ENCODE data around the gene UBE2V1.

The UBE2V1 gene

DNA sequence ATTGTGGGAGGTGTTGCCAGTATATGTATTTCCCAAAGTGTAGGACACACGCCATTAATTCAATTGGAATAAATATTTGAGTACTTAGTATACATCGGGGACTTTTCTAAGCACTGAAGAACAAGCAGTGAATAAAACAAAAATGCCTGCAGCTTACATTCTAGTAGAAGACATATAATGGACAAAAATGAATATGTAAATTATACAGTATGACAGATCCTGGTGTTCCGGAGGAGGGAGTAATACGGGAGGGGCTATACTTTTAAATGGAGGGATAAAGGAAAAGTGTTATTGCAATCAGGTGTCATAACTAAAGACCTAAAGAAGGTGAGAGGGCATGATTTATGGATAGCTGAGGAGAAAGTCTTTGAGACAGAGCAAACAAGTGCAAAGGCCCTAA is 15.1 kb downstream of the UBE2V1 start:
- ATAC-seq (ENCODE audit: low read depth) (no peak), DNase-seq (ENCODE audit: low spot score) (no peak)
- TF ChIP-seq, protein P1, sequence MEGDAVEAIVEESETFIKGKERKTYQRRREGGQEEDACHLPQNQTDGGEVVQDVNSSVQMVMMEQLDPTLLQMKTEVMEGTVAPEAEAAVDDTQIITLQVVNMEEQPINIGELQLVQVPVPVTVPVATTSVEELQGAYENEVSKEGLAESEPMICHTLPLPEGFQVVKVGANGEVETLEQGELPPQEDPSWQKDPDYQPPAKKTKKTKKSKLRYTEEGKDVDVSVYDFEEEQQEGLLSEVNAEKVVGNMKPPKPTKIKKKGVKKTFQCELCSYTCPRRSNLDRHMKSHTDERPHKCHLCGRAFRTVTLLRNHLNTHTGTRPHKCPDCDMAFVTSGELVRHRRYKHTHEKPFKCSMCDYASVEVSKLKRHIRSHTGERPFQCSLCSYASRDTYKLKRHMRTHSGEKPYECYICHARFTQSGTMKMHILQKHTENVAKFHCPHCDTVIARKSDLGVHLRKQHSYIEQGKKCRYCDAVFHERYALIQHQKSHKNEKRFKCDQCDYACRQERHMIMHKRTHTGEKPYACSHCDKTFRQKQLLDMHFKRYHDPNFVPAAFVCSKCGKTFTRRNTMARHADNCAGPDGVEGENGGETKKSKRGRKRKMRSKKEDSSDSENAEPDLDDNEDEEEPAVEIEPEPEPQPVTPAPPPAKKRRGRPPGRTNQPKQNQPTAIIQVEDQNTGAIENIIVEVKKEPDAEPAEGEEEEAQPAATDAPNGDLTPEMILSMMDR (IDR thresholded peaks at IDR 0.05; ENCODE audit: poor library complexity, severe bottlenecking) = no peak
- peaks cover 14% of the 10 kb centered on the region for H3K4me1 ChIP-seq (ENCODE audit: insufficient read depth, poor library complexity, severe bottlenecking)
- no peaks in the 10 kb centered on the region for H3K27me3 ChIP-seq (ENCODE audit: insufficient read depth, poor library complexity, severe bottlenecking)
- H3K4me3 ChIP-seq (ENCODE audit: severe bottlenecking) = no peak overlapping the region
- no peak overlapping the region for H3K27ac ChIP-seq (ENCODE audit: poor library complexity, severe bottlenecking)
- no peaks in the 10 kb centered on the region for H3K9me3 ChIP-seq (ENCODE audit: severe bottlenecking)
- peaks cover 91% of the 10 kb centered on the region for H3K36me3 ChIP-seq (ENCODE audit: low read depth)

DNA sequence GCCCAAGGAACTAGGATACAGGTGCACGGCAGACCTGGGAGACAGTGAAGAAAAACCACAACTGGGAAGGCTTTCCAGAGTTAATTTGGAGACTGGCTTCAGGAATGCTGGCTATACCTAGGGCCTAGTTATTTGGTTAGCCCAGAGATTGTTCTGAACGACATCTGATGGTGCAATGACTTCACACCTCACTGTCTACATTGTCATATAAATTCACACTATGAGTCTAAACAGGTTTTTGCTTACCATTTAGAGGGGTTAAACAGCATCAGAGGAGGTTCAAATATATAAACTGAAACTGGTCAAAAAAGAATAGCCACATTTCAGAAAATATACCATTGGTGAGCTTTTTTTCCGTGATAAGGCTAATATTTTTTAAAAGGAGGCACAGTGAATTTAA is 16.7 kb downstream of the UBE2V1 start:
- Histone ChIP-seq H3K36me3 (ENCODE audit: low read depth) (peaks cover 90% of the 10 kb centered on the region), H3K4me1 (ENCODE audit: insufficient read depth, poor library complexity, severe bottlenecking) (peaks cover 21% of the 10 kb centered on the region), H3K27ac (ENCODE audit: poor library complexity, severe bottlenecking) (no peak overlapping the region), H3K27me3 (ENCODE audit: insufficient read depth, poor library complexity, severe bottlenecking) (no peaks in the 10 kb centered on the region), H3K9me3 (ENCODE audit: severe bottlenecking) (no peaks in the 10 kb centered on the region), H3K4me3 (ENCODE audit: severe bottlenecking) (no peak overlapping the region)
- TF ChIP-seq, protein P1 (IDR thresholded peaks at IDR 0.05; ENCODE audit: poor library complexity, severe bottlenecking) = no peak
- ATAC-seq (ENCODE audit: low read depth) (no peak), DNase-seq (ENCODE audit: low spot score) (no peak)

DNA sequence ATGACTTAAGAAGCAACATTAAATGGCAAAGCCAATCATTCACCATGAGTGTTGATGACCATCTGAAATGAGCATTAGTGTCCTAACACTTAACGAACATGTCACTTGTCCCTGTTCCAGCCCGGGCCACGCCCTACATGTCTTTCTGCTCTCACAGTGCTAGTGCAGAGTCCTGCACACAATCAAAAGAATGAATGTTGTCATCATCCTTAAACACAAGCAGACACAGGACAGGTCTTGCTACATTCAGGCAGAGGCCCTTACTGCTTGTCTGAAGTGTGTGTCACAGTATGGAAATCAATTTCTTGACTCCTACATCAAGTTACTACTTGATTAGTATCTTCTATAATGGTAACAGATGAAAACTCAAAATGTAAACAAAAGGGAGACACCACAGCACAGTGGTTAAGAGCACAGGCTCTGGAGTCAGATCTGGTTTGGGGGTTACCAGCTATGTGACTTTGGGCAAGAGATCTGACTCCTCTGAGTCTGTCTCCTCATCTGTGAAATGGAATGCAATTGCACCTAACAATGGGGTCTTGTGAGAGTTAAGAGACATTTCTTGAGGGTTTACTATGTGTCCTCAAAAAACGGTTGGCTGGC is 17.4 kb downstream of the UBE2V1 start:
- Histone ChIP-seq H3K4me3 (ENCODE audit: severe bottlenecking) (no peak overlapping the region), H3K9me3 (ENCODE audit: severe bottlenecking) (no peaks in the 10 kb centered on the region), H3K36me3 (ENCODE audit: low read depth) (peaks cover 89% of the 10 kb centered on the region), H3K27me3 (ENCODE audit: insufficient read depth, poor library complexity, severe bottlenecking) (no peaks in the 10 kb centered on the region), H3K27ac (ENCODE audit: poor library complexity, severe bottlenecking) (no peak overlapping the region), H3K4me1 (ENCODE audit: insufficient read depth, poor library complexity, severe bottlenecking) (peaks cover 21% of the 10 kb centered on the region)
- TF ChIP-seq, protein P1 (IDR thresholded peaks at IDR 0.05; ENCODE audit: poor library complexity, severe bottlenecking) = no peak
- no peak for ATAC-seq (ENCODE audit: low read depth)
- DNase-seq (ENCODE audit: low spot score) = peak; percentile 56

DNA sequence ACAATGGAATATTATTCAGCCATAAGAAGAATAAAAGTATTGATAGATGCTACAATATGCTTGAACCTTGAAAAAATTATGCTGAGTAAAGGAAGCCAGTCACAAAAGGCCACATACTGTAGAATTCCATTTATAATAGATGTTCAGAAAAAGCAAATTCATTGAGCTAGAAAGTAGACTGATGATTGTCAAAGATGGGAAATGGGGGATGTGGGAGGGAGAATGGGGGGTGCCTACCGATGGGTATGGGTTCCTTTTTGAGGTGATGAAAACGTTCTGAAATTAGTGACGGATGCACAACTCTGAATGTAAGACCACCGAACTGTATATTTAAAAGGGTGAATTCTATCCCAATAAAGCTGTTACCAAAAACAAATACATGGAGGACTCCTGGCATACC is 18.4 kb downstream of the UBE2V1 start:
- ATAC-seq (ENCODE audit: low read depth) (no peak), DNase-seq (ENCODE audit: low spot score) (no peak)
- no peak overlapping the region for H3K4me3 ChIP-seq (ENCODE audit: severe bottlenecking)
- peaks cover 90% of the 10 kb centered on the region for H3K36me3 ChIP-seq (ENCODE audit: low read depth)
- H3K27me3 ChIP-seq (ENCODE audit: insufficient read depth, poor library complexity, severe bottlenecking) = no peaks in the 10 kb centered on the region
- H3K27ac ChIP-seq (ENCODE audit: poor library complexity, severe bottlenecking) = no peak overlapping the region
- TF ChIP-seq, protein P1 (IDR thresholded peaks at IDR 0.05; ENCODE audit: poor library complexity, severe bottlenecking) = no peak
- peaks cover 18% of the 10 kb centered on the region for H3K4me1 ChIP-seq (ENCODE audit: insufficient read depth, poor library complexity, severe bottlenecking)
- H3K9me3 ChIP-seq (ENCODE audit: severe bottlenecking) = no peaks in the 10 kb centered on the region

DNA sequence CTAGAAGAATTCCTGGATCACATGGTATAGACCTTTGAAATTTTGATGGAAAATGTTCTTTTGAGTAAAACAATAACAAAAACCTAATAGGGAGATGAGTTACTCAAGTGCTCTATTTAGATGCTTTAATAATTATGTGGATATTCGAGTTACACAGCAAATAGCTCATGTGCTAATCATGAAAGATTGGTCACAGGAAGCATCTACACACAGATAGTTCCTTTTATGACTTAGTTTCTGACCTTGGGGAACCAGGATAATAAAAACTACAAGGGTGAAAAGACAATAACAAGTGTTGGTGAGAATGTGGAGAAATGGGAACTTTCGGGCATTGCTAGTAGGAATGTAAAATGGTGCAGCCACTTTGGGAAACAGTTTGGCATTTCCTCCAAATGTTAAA is 19.7 kb downstream of the UBE2V1 start:
- H3K4me3 ChIP-seq (ENCODE audit: severe bottlenecking) = no peak overlapping the region
- H3K36me3 ChIP-seq (ENCODE audit: low read depth) = peaks cover 88% of the 10 kb centered on the region
- H3K27me3 ChIP-seq (ENCODE audit: insufficient read depth, poor library complexity, severe bottlenecking) = no peaks in the 10 kb centered on the region
- no peak for ATAC-seq (ENCODE audit: low read depth)
- no peaks in the 10 kb centered on the region for H3K9me3 ChIP-seq (ENCODE audit: severe bottlenecking)
- H3K27ac ChIP-seq (ENCODE audit: poor library complexity, severe bottlenecking) = peak overlapping the region; percentile 73
- TF ChIP-seq, protein P1 (IDR thresholded peaks at IDR 0.05; ENCODE audit: poor library complexity, severe bottlenecking) = no peak
- DNase-seq (ENCODE audit: low spot score) = no peak
- H3K4me1 ChIP-seq (ENCODE audit: insufficient read depth, poor library complexity, severe bottlenecking) = peaks cover 15% of the 10 kb centered on the region
